IPS DF 6.9 (cell line): ENCODE data around the gene FNTB.

Source experiments
- DNase-seq: peaks from one replicate; pipeline ENCODE4 v3.0.0-alpha.2; 2013; ENCODE audit warnings: low read depth, low spot score
- H3K27ac ChIP-seq: one replicate; pipeline ENCODE4 v1.5.1; 2013; ENCODE audit warnings: low read length, control low read depth
- H3K27me3 ChIP-seq: 2 replicates; pipeline ENCODE4 v1.6.1; 2013; ENCODE audit warnings: mild to moderate bottlenecking, low read length; ENCODE audit not compliant: control insufficient read depth, insufficient read depth
- H3K36me3 ChIP-seq: 2 replicates; pipeline ENCODE4 v1.6.1; 2013; ENCODE audit warnings: low read length; ENCODE audit not compliant: control insufficient read depth, insufficient read depth
- H3K4me1 ChIP-seq: 2 replicates; pipeline ENCODE4 v1.6.1; 2013; ENCODE audit warnings: low read length; ENCODE audit not compliant: control insufficient read depth, insufficient read depth
- H3K4me3 ChIP-seq: 2 replicates; pipeline ENCODE4 v1.5.1; 2013; ENCODE audit warnings: mild to moderate bottlenecking, low read length
- H3K9me3 ChIP-seq: 2 replicates; pipeline ENCODE4 v1.6.1; 2013; ENCODE audit warnings: low read length, inconsistent platforms; ENCODE audit not compliant: control insufficient read depth, insufficient read depth
- WGBS: extraction: QIAGEN DNeasy Blood & Tissue Kit; methylation state at CpG from one replicate; pipeline ENCODE4 v1.1.7; 2013; ENCODE audit warnings: mixed read lengths, missing lambda C conversion rate; ENCODE audit not compliant: insufficient read length, insufficient coverage; 5-methylcytosine and 5-hydroxymethylcytosine counted together

FNTB gene

DNA sequence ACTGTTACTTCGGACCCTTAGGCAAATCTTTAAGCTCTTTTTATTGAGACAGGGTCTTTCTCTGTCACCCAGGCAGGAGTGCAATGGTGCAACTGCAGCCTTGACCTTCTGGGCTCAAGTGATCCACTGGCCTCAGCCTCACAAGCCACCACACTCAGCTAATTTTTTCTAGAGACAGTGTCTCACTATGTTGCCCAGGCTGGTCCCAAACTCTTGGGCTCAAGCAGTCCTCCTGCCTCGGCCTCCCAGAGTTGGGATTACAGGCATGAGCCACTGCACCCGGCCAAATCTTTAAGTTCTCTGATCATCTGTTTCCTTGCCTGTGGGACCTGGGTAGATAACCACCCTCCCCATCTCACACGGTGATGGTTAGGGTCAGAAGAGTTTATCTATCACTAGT lies 41.8 kb upstream of the FNTB start:
- WGBS, result no CpG with 5 or more reads among the region's 4 CpGs
- DNase-seq, result no peak
- Histone ChIP-seq H3K9me3 (no peaks in the 10 kb centered on the region), H3K36me3 (peaks cover 10% of the 10 kb centered on the region; the same call in 1 of the 2 replicates), H3K27ac (no peak overlapping the region), H3K4me1 (peaks cover 3% of the 10 kb centered on the region), H3K27me3 (no peaks in the 10 kb centered on the region), H3K4me3 (no peak overlapping the region)

DNA sequence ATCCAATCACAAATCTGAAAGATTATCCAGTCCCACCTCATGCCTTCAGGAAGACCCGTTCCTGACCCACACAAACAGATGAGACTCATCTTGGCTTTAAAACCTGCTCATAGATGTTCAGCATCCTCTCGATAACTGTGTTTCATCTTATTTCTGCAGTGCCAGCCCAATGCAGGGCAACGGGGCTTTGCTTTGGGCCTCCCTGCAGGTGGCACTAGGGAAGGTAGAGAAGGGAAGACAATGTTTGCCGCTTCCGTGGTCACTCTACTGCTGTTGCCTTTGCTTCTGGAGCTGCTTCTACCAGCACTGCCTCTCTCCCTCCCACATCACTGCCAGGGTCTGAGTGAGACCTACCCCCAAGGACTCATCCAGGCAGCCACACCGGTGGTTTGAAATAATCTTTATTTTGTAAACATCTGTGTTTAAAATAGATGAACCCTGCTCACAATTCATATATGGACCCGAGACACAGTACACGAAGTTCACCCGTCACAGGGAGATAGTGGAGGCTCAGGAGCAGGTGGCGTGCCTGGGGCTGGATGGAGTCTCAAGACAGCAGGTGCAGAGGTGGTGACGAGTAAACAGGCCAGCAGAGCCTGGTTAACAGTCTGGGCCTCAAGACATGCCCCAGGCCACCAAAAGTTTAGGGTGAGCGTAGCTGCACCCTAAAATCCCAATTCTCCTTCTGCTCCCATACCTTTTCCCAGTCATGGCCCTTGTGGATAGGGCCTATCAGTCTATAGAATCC lies 41.1 kb upstream of the FNTB start:
- peaks cover 3% of the 10 kb centered on the region for H3K4me1 ChIP-seq
- WGBS, result no CpG with 5 or more reads among the region's 12 CpGs
- no peak for DNase-seq
- peaks cover 14% of the 10 kb centered on the region for H3K36me3 ChIP-seq
- no peaks in the 10 kb centered on the region for H3K27me3 ChIP-seq
- H3K27ac ChIP-seq, result no peak overlapping the region
- no peak overlapping the region for H3K4me3 ChIP-seq
- H3K9me3 ChIP-seq, result no peaks in the 10 kb centered on the region

DNA sequence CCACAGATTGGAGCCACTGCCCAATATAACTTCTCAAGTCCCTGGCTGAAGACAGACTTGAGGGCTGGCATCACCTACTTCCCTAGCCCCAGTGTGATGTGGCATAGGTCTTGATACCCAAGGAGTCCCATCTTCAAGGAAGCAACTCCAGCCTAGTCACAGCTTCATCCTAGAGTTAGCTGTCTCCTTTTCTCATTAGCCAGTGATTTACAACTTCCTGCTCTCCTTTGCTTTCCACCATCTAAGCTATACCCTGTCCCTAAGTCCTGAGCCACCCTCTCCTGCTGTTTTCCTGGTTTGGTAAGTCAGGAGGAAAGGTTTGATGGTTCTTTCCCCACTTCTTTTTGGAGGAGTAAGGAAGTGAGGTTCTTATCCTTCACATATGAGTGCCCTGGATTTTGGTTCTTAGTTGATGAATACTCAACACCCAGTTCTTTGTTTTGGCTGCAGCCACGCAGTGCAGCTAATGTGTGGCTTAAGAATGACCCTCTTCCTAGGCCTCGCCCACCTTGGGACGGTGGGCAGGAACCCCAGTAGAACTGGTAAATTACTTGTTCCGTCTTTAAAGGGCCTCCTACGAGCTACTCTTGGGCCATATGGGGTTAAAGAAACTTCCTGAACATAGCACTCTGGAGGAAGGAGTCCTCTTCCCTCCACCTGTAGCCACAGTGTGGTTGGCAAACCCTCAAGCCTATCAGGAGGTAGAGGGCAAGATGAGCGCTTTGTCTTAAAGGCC lies 40.2 kb upstream of the FNTB start:
- Histone ChIP-seq H3K27me3 (no peaks in the 10 kb centered on the region), H3K4me1 (peaks cover 3% of the 10 kb centered on the region), H3K9me3 (no peaks in the 10 kb centered on the region), H3K4me3 (no peak overlapping the region), H3K36me3 (peaks cover 14% of the 10 kb centered on the region), H3K27ac (no peak overlapping the region)
- no CpG with 5 or more reads among the region's 6 CpGs for WGBS
- DNase-seq, result no peak

DNA sequence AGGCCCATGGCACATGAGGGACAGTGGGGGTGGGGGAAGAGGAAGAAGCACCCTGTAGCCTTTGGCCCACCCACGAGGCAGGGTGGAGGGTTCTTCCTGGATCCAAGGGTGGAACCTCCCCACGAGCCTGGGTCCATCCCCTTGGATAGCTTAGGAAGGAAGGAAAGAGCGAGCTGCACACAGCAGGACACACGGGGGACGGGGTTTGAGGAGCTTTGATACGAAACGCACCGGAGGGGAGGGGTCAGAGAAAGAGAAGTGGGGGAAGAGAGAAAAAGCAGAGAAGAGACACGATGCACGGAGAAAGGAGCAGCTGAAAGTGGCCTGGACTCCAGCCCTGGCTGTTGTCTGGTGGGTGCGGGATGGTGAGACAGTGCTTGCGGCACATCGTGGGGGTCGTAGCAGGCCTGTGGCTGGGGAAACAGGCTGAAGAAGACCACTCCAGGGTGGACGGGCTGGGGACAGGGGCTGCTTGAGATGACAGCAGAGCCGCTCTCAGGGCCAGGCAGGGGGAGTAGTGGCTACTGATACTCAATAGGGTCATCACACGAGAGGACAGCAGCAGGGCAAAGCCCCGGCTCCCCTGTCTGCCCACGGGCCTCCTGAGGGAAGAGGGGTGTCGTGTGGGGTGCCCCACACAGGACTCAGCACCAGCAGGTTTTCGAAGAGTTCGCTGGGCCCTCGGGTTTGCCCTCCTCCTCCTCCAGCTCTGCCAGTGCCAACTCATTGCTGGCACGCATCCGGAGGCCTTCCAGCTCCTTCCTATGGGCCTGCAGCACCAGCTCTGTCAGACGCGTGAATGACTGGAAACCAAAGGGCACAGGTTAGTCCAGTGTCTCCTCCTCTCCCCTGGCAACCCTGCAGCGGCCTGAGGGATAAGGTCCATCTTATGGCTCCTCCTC lies 38.7 kb upstream of the FNTB start:
- peaks cover 18% of the 10 kb centered on the region for H3K36me3 ChIP-seq
- H3K9me3 ChIP-seq, result no peaks in the 10 kb centered on the region
- no CpG with 5 or more reads among the region's 28 CpGs for WGBS
- H3K4me3 ChIP-seq, result no peak overlapping the region
- no peak overlapping the region for H3K27ac ChIP-seq
- DNase-seq, result no peak
- no peaks in the 10 kb centered on the region for H3K27me3 ChIP-seq
- H3K4me1 ChIP-seq, result no peaks in the 10 kb centered on the region; the same call in 1 of the 2 replicates

DNA sequence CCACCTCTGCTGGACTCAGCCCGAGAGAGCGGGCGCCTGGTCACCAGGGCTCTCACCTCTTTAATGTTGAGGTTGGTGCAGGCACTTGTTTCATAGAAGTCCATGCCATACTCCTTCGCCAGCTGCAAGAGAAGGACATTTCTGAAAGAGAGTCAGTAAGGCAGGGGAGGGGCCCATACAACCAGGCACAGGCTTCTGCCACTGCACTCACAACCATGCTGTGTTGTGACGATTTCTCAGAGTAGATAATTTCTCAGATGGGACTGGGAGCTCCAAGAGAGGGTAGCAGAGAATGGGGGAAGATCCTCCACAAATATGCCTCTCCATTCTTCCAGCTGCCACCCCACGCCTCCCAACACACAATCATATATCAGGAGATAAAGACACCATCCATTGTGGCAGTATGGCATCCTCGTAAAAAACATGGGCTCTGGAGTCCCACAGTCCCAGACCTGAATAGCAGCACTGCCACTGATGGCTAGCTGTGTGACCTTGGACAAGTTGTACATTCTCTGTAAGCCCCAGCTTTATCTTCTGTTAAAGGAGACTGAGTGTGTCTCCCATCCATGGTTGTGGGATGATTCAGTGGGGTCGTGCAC lies 38.0 kb upstream of the FNTB start:
- Histone ChIP-seq H3K36me3 (peaks cover 18% of the 10 kb centered on the region), H3K4me3 (no peak overlapping the region), H3K4me1 (no peaks in the 10 kb centered on the region; the same call in 1 of the 2 replicates), H3K27me3 (no peaks in the 10 kb centered on the region), H3K9me3 (no peaks in the 10 kb centered on the region), H3K27ac (no peak overlapping the region)
- no peak for DNase-seq
- no CpG with 5 or more reads among the region's 8 CpGs for WGBS

DNA sequence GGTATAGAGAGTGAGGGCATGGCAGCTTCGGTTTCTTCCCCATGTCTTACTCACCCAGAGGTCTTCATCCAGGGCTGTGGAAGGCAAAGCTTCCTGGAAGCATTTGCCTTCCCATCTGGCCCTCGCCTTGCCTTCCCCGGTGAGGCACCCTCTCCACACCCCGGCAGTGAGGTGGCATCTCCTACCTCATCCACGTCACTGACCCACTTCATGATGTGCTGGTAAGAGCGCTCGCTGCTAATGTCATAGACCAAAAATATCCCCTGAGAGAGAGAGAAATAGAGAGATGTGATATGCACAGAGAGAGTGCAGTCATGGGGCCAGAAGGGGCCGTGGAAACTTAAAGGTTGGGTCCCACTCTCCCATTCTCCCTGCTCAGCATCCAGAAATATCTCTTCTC lies 35.8 kb upstream of the FNTB start:
- Histone ChIP-seq H3K9me3 (no peaks in the 10 kb centered on the region), H3K27ac (no peak overlapping the region), H3K36me3 (peaks cover 18% of the 10 kb centered on the region), H3K27me3 (no peaks in the 10 kb centered on the region), H3K4me3 (no peak overlapping the region), H3K4me1 (peaks cover 6% of the 10 kb centered on the region)
- WGBS, result no CpG with 5 or more reads among the region's 8 CpGs
- no peak for DNase-seq

DNA sequence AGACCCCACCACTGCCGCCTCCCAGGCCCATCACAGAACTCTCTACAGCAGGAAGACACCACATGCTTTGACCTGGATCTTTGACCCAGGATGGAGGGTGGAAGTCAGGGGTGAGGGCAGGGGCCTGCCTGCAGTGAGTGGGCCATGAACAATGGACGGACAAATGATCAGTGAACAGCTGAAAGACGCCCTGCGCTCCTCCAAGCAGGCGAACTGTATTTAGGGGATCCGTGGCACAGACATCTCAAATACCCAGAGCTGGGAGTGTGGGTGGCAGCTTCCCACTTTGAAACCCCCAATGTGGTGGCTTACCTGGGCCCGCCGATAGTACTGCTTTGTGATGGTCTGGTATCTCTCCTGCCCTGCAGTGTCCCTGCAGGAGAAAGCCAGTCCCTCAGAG lies 35.4 kb upstream of the FNTB start:
- WGBS, result no CpG with 5 or more reads among the region's 8 CpGs
- H3K4me1 ChIP-seq, result peaks cover 7% of the 10 kb centered on the region
- no peaks in the 10 kb centered on the region for H3K27me3 ChIP-seq
- no peak for DNase-seq
- H3K9me3 ChIP-seq, result no peaks in the 10 kb centered on the region
- H3K4me3 ChIP-seq, result no peak overlapping the region
- H3K27ac ChIP-seq, result no peak overlapping the region
- H3K36me3 ChIP-seq, result peaks cover 18% of the 10 kb centered on the region

DNA sequence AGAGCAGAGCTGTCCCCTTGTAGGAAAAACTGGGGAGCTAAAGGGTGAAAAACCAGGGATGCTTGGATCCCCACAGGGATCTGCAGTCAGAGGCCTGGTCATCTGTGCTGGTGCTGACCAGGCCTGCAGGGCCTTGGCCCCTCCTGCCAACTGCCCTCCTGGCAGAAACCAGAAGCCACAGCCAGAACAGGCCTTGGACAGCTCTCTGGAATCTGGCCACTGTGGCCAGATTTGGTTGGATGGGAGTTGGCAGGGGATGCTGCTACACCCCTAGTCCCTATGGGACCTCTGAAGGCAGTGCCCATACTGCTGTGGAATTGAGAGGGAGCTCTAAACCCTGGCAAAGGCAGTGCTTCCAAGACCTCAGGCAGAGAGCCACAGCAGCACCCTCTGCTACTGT lies 35.0 kb upstream of the FNTB start:
- Histone ChIP-seq H3K4me3 (no peak overlapping the region), H3K9me3 (no peaks in the 10 kb centered on the region), H3K4me1 (peaks cover 7% of the 10 kb centered on the region), H3K36me3 (peaks cover 18% of the 10 kb centered on the region), H3K27ac (no peak overlapping the region), H3K27me3 (no peaks in the 10 kb centered on the region)
- DNase-seq, result no peak

DNA sequence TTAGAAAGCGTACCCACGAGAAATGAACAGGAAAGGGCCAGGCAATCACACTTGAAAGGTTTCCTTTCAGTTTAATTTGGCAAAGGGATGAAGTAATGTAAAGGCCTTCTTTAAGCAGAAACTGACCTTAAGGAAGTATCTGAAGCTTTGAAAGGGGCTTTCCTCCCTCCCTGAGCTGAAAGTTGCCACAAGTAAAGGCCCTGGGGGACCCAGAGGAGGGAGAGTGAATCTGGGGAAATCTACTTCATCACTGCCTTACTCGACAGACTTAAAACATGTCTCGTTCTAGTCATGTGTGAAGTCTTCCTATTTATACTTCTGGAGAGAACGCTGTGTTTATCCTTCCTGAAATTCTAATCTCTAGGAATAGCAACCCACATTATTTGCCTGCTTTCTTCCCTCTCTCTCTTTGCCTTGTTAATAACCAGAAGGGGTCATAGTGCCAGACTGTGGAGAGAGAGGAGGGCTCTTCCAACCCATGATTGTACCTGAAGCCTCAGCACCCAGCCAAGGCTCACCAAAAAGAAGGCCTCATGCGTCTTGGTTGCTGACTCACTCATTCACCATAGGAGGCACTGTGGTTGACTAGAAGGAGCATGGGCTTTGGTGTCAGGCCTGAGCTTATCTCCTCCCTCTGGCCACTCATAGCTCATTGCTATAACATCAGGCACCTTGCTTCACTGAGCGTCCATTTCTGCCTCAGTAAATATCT lies 33.9 kb upstream of the FNTB start:
- peaks cover 16% of the 10 kb centered on the region for H3K36me3 ChIP-seq
- WGBS, result no CpG with 5 or more reads among the region's 7 CpGs

DNA sequence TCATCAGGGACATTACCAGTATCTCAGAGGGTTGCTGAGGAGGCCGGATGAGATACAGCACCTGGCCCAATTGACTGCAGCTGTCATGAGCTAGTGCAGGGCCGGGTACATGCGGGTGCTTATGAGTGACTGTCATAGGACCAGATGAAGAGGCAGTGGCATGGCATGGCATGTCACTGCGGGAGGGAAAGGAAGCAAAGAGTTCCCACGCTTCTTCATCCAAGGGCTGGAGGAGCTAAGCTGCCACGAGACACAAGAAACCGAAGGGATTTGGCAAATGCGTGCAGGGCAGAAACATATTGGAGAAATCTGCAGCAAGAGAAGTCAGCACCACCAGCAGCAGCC lies 33.4 kb upstream of the FNTB start:
- Histone ChIP-seq H3K27ac (no peak overlapping the region), H3K27me3 (no peaks in the 10 kb centered on the region), H3K9me3 (no peaks in the 10 kb centered on the region), H3K36me3 (peaks cover 11% of the 10 kb centered on the region), H3K4me3 (no peak overlapping the region), H3K4me1 (peaks cover 10% of the 10 kb centered on the region)
- no CpG with 5 or more reads among the region's 8 CpGs for WGBS
- DNase-seq, result no peak

More for the DNA sequence above, 33.9 kb upstream of the FNTB start:
- Histone ChIP-seq H3K4me1 (peaks cover 10% of the 10 kb centered on the region), H3K27ac (no peak overlapping the region), H3K27me3 (no peaks in the 10 kb centered on the region), H3K9me3 (no peaks in the 10 kb centered on the region), H3K4me3 (no peak overlapping the region)
- DNase-seq, result no peak
